ENCODE results near the gene PEAK1. TPM values are rescaled to one million over a fixed set of nuclear protein-coding genes. Genes with fewer than 3 reads are reported as not detected.

The PEAK1 gene
- total RNA-seq, 1 experiment from 2014 or later = 13.8 TPM

DNA sequence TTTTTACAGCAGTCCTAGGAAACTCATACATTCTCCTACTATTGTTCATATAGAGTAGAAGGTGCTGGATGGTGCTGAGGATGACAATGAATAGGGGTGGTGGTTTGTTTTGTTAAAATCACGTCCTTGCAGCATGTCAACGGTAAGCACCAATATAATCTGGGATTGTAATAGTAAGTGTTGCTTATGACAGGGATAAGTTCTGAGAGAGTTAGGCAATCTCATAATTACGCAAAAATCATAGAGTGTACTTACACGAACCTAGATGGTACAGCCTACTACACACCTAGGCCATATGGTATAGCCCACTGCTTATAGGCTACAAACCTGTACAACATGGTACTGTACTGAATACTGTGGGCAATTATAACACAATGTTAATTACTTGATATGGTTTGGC, 284.7 kb downstream of the PEAK1 start:
- TF ChIP-seq EZH2 (IDR thresholded peaks at IDR 0.05; ENCODE audit: low read length, unreplicated experiment) (no peak), EZH2phosphoT487 (IDR thresholded peaks at IDR 0.05; ENCODE audit: borderline replicate concordance, low read length) (no peak)
- TF ChIP-seq, protein P1, sequence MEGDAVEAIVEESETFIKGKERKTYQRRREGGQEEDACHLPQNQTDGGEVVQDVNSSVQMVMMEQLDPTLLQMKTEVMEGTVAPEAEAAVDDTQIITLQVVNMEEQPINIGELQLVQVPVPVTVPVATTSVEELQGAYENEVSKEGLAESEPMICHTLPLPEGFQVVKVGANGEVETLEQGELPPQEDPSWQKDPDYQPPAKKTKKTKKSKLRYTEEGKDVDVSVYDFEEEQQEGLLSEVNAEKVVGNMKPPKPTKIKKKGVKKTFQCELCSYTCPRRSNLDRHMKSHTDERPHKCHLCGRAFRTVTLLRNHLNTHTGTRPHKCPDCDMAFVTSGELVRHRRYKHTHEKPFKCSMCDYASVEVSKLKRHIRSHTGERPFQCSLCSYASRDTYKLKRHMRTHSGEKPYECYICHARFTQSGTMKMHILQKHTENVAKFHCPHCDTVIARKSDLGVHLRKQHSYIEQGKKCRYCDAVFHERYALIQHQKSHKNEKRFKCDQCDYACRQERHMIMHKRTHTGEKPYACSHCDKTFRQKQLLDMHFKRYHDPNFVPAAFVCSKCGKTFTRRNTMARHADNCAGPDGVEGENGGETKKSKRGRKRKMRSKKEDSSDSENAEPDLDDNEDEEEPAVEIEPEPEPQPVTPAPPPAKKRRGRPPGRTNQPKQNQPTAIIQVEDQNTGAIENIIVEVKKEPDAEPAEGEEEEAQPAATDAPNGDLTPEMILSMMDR (conservative IDR thresholded peaks at IDR 0.05; ENCODE audit: low read depth, low read length) = no peak
- ATAC-seq (no peak), DNase-seq (no peak)
- Histone ChIP-seq H3K4me1 (ENCODE audit: insufficient read depth, low read length) (no peaks in the 10 kb centered on the region), H3K4me2 (ENCODE audit: low read length) (no peak overlapping the region), H4K20me1 (ENCODE audit: low read length) (no peaks in the 10 kb centered on the region), H3K36me3 (ENCODE audit: low read depth, low read length) (no peaks in the 10 kb centered on the region), H3K79me2 (ENCODE audit: low read length) (no peaks in the 10 kb centered on the region), H2AFZ (ENCODE audit: low read length) (no peak overlapping the region), H3K4me3 (ENCODE audit: low read length) (no peak overlapping the region), H3K27ac (ENCODE audit: low read length) (no peak overlapping the region), H3K9me2 (replicated peaks; ENCODE audit: low read length) (no peaks in the 10 kb centered on the region), H3F3A (ENCODE audit: low read length, unreplicated experiment) (no peaks in the 10 kb centered on the region), H3K9me3 (ENCODE audit: low read length) (0 out of 2 replicates have a peak, but pooled peaks cover 3% of the 10 kb centered on the region), H3K9ac (ENCODE audit: low read length) (no peak overlapping the region), H3K27me3 (ENCODE audit: low read length) (no peaks in the 10 kb centered on the region)
- intact Hi-C loops (cut with micrococcal nuclease) = no loop called here
- ChIA-PET POLR2A (ENCODE audit: unreplicated experiment) (no interaction called here), CTCF (no interaction called here)
- BruUV-seq (replicated peaks) = no TSS peak

DNA sequence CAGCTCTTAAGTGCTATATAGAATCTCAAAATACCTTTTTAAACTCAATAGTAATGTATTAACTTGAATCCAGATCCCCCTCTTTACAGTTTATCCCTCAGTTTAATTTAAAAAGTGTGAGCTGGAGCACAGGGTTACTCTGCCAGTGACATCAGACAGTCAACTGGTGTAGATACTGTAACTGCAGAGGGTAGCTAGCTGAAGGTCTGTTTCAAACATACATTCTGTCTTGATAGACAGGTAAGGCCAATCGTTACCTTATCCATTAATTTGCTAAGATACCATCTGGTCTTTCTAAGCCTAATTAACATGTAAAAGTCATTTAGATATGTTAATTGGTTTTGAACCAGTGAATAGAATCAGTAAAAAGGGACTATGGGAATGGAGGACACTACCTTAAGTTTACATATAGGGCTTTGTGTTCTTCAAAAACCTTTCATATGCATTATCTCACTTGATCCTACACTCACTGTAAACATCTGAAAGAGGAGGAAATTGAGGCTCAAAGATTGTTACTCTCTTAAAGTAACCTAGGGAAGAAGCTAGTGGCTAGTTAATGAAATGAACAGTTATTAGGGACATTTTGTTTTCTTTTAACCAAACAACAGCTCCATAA, 289.5 kb downstream of the PEAK1 start:
- ChIA-PET CTCF (no interaction called here), POLR2A (ENCODE audit: unreplicated experiment) (no interaction called here)
- Histone ChIP-seq H3K27ac (ENCODE audit: low read length) (no peak overlapping the region), H3K4me3 (ENCODE audit: low read length) (no peak overlapping the region), H3K36me3 (ENCODE audit: low read depth, low read length) (no peaks in the 10 kb centered on the region), H3K9me2 (replicated peaks; ENCODE audit: low read length) (no peaks in the 10 kb centered on the region), H2AFZ (ENCODE audit: low read length) (no peak overlapping the region), H3K9me3 (ENCODE audit: low read length) (no peaks in the 10 kb centered on the region), H3K9ac (ENCODE audit: low read length) (no peak overlapping the region), H3F3A (ENCODE audit: low read length, unreplicated experiment) (no peaks in the 10 kb centered on the region), H3K4me2 (ENCODE audit: low read length) (no peak overlapping the region), H3K27me3 (ENCODE audit: low read length) (no peaks in the 10 kb centered on the region), H3K4me1 (ENCODE audit: insufficient read depth, low read length) (no peaks in the 10 kb centered on the region), H3K79me2 (ENCODE audit: low read length) (no peaks in the 10 kb centered on the region), H4K20me1 (ENCODE audit: low read length) (no peaks in the 10 kb centered on the region)
- no TSS peak for BruUV-seq (replicated peaks)
- TF ChIP-seq EZH2 (IDR thresholded peaks at IDR 0.05; ENCODE audit: low read length, unreplicated experiment) (no peak), EZH2phosphoT487 (IDR thresholded peaks at IDR 0.05; ENCODE audit: borderline replicate concordance, low read length) (no peak)
- TF ChIP-seq, protein P1 (conservative IDR thresholded peaks at IDR 0.05; ENCODE audit: low read depth, low read length) = no peak
- no peak for DNase-seq
- no peak for ATAC-seq
- intact Hi-C loops (cut with micrococcal nuclease) = no loop called here

DNA sequence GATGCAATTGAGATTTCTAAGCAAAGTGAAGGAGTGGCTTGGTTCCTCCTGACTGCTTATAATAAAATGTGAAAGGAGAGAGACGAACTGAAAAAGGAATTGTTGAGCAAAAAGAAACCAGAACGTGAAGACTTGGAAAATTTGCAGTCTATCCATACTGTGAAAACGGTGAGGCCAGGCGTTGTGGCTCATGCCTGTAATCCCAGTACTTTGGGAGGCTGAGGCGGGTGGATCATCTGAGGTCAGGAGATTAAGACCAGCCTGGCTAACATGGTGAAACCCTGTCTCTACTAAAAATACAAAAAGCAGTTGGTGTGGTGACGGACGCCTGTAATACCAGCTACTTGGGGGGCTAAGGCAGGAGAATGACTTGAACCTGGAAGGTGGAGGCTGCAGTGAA, 292.3 kb downstream of the PEAK1 start:
- CTCF ChIA-PET = no interaction called here

More for the DNA sequence above, 292.3 kb downstream of the PEAK1 start:
- no peaks in the 10 kb centered on the region for H3F3A ChIP-seq (ENCODE audit: low read length, unreplicated experiment)
- no peaks in the 10 kb centered on the region for H3K27me3 ChIP-seq (ENCODE audit: low read length)
- no peak overlapping the region for H2AFZ ChIP-seq (ENCODE audit: low read length)
- DNase-seq (no peak), ATAC-seq (no peak)
- no peaks in the 10 kb centered on the region for H3K9me3 ChIP-seq (ENCODE audit: low read length)
- no peak overlapping the region for H3K4me3 ChIP-seq (ENCODE audit: low read length)
- H3K9me2 ChIP-seq (replicated peaks; ENCODE audit: low read length) = no peaks in the 10 kb centered on the region
- no TSS peak for BruUV-seq (replicated peaks)
- no peak overlapping the region for H3K4me2 ChIP-seq (ENCODE audit: low read length)
- H3K4me1 ChIP-seq (ENCODE audit: insufficient read depth, low read length) = no peaks in the 10 kb centered on the region
- H3K27ac ChIP-seq (ENCODE audit: low read length) = no peak overlapping the region
- no peaks in the 10 kb centered on the region for H4K20me1 ChIP-seq (ENCODE audit: low read length)
- H3K9ac ChIP-seq (ENCODE audit: low read length) = no peak overlapping the region
- no peaks in the 10 kb centered on the region for H3K79me2 ChIP-seq (ENCODE audit: low read length)
- POLR2A ChIA-PET (ENCODE audit: unreplicated experiment) = no interaction called here
- intact Hi-C loops (cut with micrococcal nuclease) = no loop called here
- TF ChIP-seq EZH2 (IDR thresholded peaks at IDR 0.05; ENCODE audit: low read length, unreplicated experiment) (no peak), EZH2phosphoT487 (IDR thresholded peaks at IDR 0.05; ENCODE audit: borderline replicate concordance, low read length) (no peak)
- TF ChIP-seq, protein P1 (conservative IDR thresholded peaks at IDR 0.05; ENCODE audit: low read depth, low read length) = no peak
- H3K36me3 ChIP-seq (ENCODE audit: low read depth, low read length) = no peaks in the 10 kb centered on the region

All from PC-3 (cell line).